ENCODE measurements around the gene RBPJ.

The RBPJ gene

DNA sequence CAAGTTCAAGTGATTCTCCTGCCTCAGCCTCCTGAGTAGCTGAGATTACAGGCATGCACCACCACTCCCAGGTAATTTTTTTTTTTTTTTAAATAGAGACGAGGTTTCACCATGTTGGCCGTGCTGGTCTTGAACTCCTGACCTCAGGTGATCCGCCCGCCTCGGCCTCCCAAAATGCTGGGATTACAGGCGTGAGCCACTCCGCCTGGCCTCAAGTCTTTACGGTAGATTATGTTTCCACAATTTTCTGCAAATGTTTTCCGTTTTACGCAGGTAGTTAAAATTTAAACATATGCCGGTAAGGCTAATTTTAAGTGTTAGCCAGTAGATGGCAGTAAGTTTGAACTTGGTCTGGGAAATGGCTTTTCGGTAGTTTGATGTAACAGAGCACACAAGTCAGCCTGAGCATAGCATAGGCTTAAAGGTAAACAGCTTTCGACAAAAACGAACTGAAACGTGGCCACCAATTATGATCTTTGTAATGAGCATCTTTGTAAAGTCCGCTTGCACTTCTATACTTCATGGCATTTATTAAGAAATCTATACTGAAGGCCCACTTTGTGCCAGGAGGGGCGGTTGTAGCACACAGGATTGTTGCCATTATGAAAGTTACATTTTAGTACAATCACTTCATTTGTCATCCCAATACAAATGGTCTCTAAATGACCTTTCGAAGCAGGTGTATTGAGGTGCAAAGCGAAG, 138.4 kb downstream of the RBPJ start:
- no peak overlapping the region; the same call in 1 of the 2 replicates for H3K4me3 ChIP-seq (replicated peaks; ENCODE audit: low read depth, low read length)
- H3K27me3 ChIP-seq (replicated peaks; ENCODE audit: control insufficient read depth, insufficient read depth, low read length), result no peaks in the 10 kb centered on the region; the same call in 1 of the 2 replicates
- DNase-seq (ENCODE audit: extremely low read depth, insufficient read length), result peak; percentile 37
- TF ChIP-seq CTCF (IDR thresholded peaks at IDR 0.05; ENCODE audit: insufficient read depth, low read length, poor library complexity, severe bottlenecking), result peak; percentile 68
- no peaks in the 10 kb centered on the region for H3K36me3 ChIP-seq (ENCODE audit: control insufficient read depth, insufficient read depth, low read length)

GRCh38 chr4:26459756-26460530, 139.1 kb downstream of the RBPJ start:
- TF ChIP-seq CTCF (IDR thresholded peaks at IDR 0.05; ENCODE audit: insufficient read depth, low read length, poor library complexity, severe bottlenecking), result no peak
- no peak overlapping the region for H3K4me3 ChIP-seq (replicated peaks; ENCODE audit: low read depth, low read length)
- no peak for DNase-seq (ENCODE audit: extremely low read depth, insufficient read length)
- H3K27me3 ChIP-seq (replicated peaks; ENCODE audit: control insufficient read depth, insufficient read depth, low read length), result no peaks in the 10 kb centered on the region; the same call in 1 of the 2 replicates
- no peaks in the 10 kb centered on the region for H3K36me3 ChIP-seq (ENCODE audit: control insufficient read depth, insufficient read depth, low read length)

GRCh38 chr4:26462874-26463273, 142.1 kb downstream of the RBPJ start:
- Histone ChIP-seq H3K36me3 (ENCODE audit: control insufficient read depth, insufficient read depth, low read length) (no peaks in the 10 kb centered on the region), H3K27me3 (replicated peaks; ENCODE audit: control insufficient read depth, insufficient read depth, low read length) (no peaks in the 10 kb centered on the region; the same call in 1 of the 2 replicates), H3K4me3 (replicated peaks; ENCODE audit: low read depth, low read length) (no peak overlapping the region)
- TF ChIP-seq CTCF (IDR thresholded peaks at IDR 0.05; ENCODE audit: insufficient read depth, low read length, poor library complexity, severe bottlenecking), result no peak
- no peak for DNase-seq (ENCODE audit: extremely low read depth, insufficient read length)

- no peak for TF ChIP-seq CTCF (IDR thresholded peaks at IDR 0.05; ENCODE audit: insufficient read depth, low read length, poor library complexity, severe bottlenecking)
- Histone ChIP-seq H3K36me3 (ENCODE audit: control insufficient read depth, insufficient read depth, low read length) (no peaks in the 10 kb centered on the region), H3K27me3 (replicated peaks; ENCODE audit: control insufficient read depth, insufficient read depth, low read length) (no peaks in the 10 kb centered on the region; the same call in none of the 2 replicates), H3K4me3 (replicated peaks; ENCODE audit: low read depth, low read length) (no peak overlapping the region)
- no peak for DNase-seq (ENCODE audit: extremely low read depth, insufficient read length)
Observed at GRCh38 chr4:26463386-26463785, 142.6 kb downstream of the RBPJ start.

GRCh38 chr4:26464420-26465095, 143.7 kb downstream of the RBPJ start:
- Histone ChIP-seq H3K36me3 (ENCODE audit: control insufficient read depth, insufficient read depth, low read length) (no peaks in the 10 kb centered on the region), H3K27me3 (replicated peaks; ENCODE audit: control insufficient read depth, insufficient read depth, low read length) (no peaks in the 10 kb centered on the region; the same call in none of the 2 replicates), H3K4me3 (replicated peaks; ENCODE audit: low read depth, low read length) (no peak overlapping the region)
- DNase-seq (ENCODE audit: extremely low read depth, insufficient read length), result no peak
- TF ChIP-seq CTCF (IDR thresholded peaks at IDR 0.05; ENCODE audit: insufficient read depth, low read length, poor library complexity, severe bottlenecking), result no peak

All from GM06990 (cell line).